B cell (primary cell): Measurements from ENCODE around the gene ZNF280D. TPM values are rescaled to one million over a fixed set of nuclear protein-coding genes. Genes with fewer than 3 reads are reported as not detected.

Experiments used
- ATAC-seq: fragments of 200-7000 bp; cut with Tn5 transposase; one replicate; pipeline ENCODE4 v1.10.0; 2021; ENCODE audit warnings: low read depth, mild to moderate bottlenecking, moderate number of reproducible peaks, moderate library complexity
- CTCF ChIA-PET: fragments of 350-600 bp; sonication (Branson Sonifier 250); formaldehyde crosslinking; loops from one replicate; lab custom pipeline; 2021; ENCODE audit warnings: antibody characterized with exemption, inconsistent platforms; lab: Charles Lee
- POLR2A ChIA-PET: fragments of 350-600 bp; sonication (Branson Sonifier 250); formaldehyde crosslinking; loops from one replicate; lab custom pipeline; 2021; ENCODE audit warnings: antibody characterized with exemption; lab: Charles Lee
- DNase-seq: peaks from one replicate; pipeline ENCODE4 v3.0.0; 2013
- H2AFZ ChIP-seq: 2 replicates; pipeline ENCODE4 v1.6.1; 2012; ENCODE audit warnings: mild to moderate bottlenecking, low read depth, low read length; ENCODE audit not compliant: insufficient read depth, poor library complexity, severe bottlenecking
- H3K27ac ChIP-seq, 2 donors: 1 replicate in 1 of 2; 2 replicates in 1 of 2; pipeline ENCODE4 v1.5.1; 2012 to 2013; ENCODE audit warnings: low read length in 2 of 2, mild to moderate bottlenecking in 2 of 2, moderate library complexity in 1 of 2
- H3K27me3 ChIP-seq, 4 experiments: fragments of 200-600 bp in 1 of 4; sonication (generic) in 1 of 4; replicated peaks in 1 of 4; 1 replicate in 2 of 4; 2 replicates in 2 of 4; pipeline versions ENCODE4 v1.6.1 to v1.7.0; 2013 to 2016; ENCODE audit warnings: low read length in 3 of 4, mild to moderate bottlenecking in 2 of 4, mixed read lengths in 1 of 4, moderate library complexity in 1 of 4; ENCODE audit not compliant: insufficient read depth in 4 of 4, control insufficient read depth in 3 of 4; ENCODE audit errors: control extremely low read depth in 1 of 4
- H3K36me3 ChIP-seq, 2 experiments: replicated peaks in 1 of 2; 1 replicate in 1 of 2; 2 replicates in 1 of 2; pipeline versions ENCODE4 v1.6.1 to v1.7.1; 2013; ENCODE audit warnings: low read length in 1 of 2; ENCODE audit not compliant: insufficient read depth in 2 of 2, control insufficient read depth in 1 of 2; ENCODE audit errors: control extremely low read depth in 1 of 2, extremely low read depth in 1 of 2
- H3K4me1 ChIP-seq, 2 donors: fragments of 200-600 bp in 1 of 2; sonication (generic) in 1 of 2; 1 replicate in 1 of 2; 2 replicates in 1 of 2; pipeline versions ENCODE4 v1.5.1 to v1.6.1; 2013 to 2017; ENCODE audit warnings: low read length in 2 of 2; ENCODE audit not compliant: control insufficient read depth in 2 of 2, insufficient read depth in 2 of 2
- H3K4me2 ChIP-seq: replicated peaks from 2 replicates; pipeline ENCODE3; 2012; ENCODE audit warnings: mild to moderate bottlenecking, low read depth, low read length; ENCODE audit not compliant: poor library complexity, severe bottlenecking
- H3K4me3 ChIP-seq, 5 experiments: fragments of 200-600 bp in 1 of 5; sonication (generic) in 1 of 5; 1 replicate in 3 of 5; 2 replicates in 2 of 5; pipeline versions ENCODE4 v1.5.1 to v1.7.0; 2011 to 2016; ENCODE audit warnings: low read length in 4 of 5, mild to moderate bottlenecking in 4 of 5, low read depth in 2 of 5, control low read depth in 1 of 5, moderate library complexity in 1 of 5; ENCODE audit not compliant: insufficient read depth in 1 of 5; ENCODE audit errors: control extremely low read depth in 1 of 5, extremely low read depth in 1 of 5
- H3K79me2 ChIP-seq: fragments of 200-600 bp; sonication (generic); one replicate; pipeline ENCODE4 v1.6.0; 2016; ENCODE audit warnings: low read length; ENCODE audit not compliant: control insufficient read depth, insufficient read depth
- H3K9ac ChIP-seq: fragments of 200-600 bp; sonication (generic); 2 replicates; pipeline ENCODE4 v1.6.1; 2017; ENCODE audit warnings: mild to moderate bottlenecking, low read length, moderate library complexity
- H3K9me3 ChIP-seq, 3 donors: one replicate each; pipeline versions ENCODE4 v1.6.1 to v1.7.1; 2013; ENCODE audit warnings: low read length in 2 of 3; ENCODE audit not compliant: control insufficient read depth in 2 of 3, insufficient read depth in 1 of 3; ENCODE audit errors: control extremely low read depth in 1 of 3
- H4K20me1 ChIP-seq: 2 replicates; pipeline ENCODE4 v1.6.0; 2012; ENCODE audit warnings: mild to moderate bottlenecking, low read length; ENCODE audit not compliant: insufficient read depth, control insufficient read depth, poor library complexity, severe bottlenecking
- H3K27ac Mint-ChIP-seq: one replicate; pipeline ENCODE4 v1.8.0; 2021; ENCODE audit warnings: mixed read lengths
- H3K27me3 Mint-ChIP-seq: one replicate; pipeline ENCODE4 v1.8.0; 2021; ENCODE audit warnings: mixed read lengths
- H3K4me1 Mint-ChIP-seq: one replicate; pipeline ENCODE4 v1.8.0; 2021; ENCODE audit warnings: mixed read lengths
- H3K4me3 Mint-ChIP-seq: one replicate; pipeline ENCODE4 v1.8.0; 2021; ENCODE audit warnings: mixed read lengths
- H3K9me3 Mint-ChIP-seq: one replicate; pipeline ENCODE4 v1.8.0; 2022; ENCODE audit warnings: mixed read lengths; ENCODE audit not compliant: insufficient read depth
- CTCF ChIP-seq: fragments of 200-600 bp; IDR thresholded peaks from one replicate; pipeline ENCODE4 v1.8.0; 2022; ENCODE audit warnings: antibody characterized with exemption, mild to moderate bottlenecking
- EZH2 ChIP-seq: IDR thresholded peaks from 2 replicates; pipeline ENCODE4 v1.6.1; 2012; ENCODE audit warnings: borderline replicate concordance, low read depth, mild to moderate bottlenecking, moderate library complexity, low read length; ENCODE audit not compliant: insufficient read depth, poor library complexity, severe bottlenecking
- WGBS: methylation state at CpG from one replicate; pipeline ENCODE4 v1.1.5; 2013; ENCODE audit warnings: missing lambda C conversion rate; ENCODE audit not compliant: insufficient coverage; 5-methylcytosine and 5-hydroxymethylcytosine counted together
- intact Hi-C: fragments of 100-400 bp; cut with micrococcal nuclease; formaldehyde crosslinking; loops from one replicate; pipeline ENCODE4 v1.10.0; 2022
- polyA plus RNA-seq: library from polyadenylated mRNA; depleted of rRNA; stranded (reverse); fragments of >200 nt; gene quantifications from 2 replicates; pipeline ENCODE4 v1.2.3, GENCODE V29; 2012
- total RNA-seq, 2 donors: library from RNA; stranded (reverse); fragments of 120-200 nt in 1 of 2; gene quantifications; 1 replicate in 1 of 2; 2 replicates in 1 of 2; pipeline versions ENCODE4 v1.2.3 to v1.2.4, GENCODE V29; 2013 to 2022

Gene ZNF280D
- total and polyA plus RNA-seq, 2 donors (not counting 1 experiment from before 2014, with no cell fraction given) = 14.7 to 68.3 TPM

- H3K9me3 ChIP-seq = peaks cover 0 to 12% (median 4%) of the 10 kb centered on the region in 3 donors
- H3K4me1 ChIP-seq = peaks cover 24 to 25% of the 10 kb centered on the region in 2 donors
- CTCF ChIA-PET = interaction anchor here (0.8 to 1.6 kb wide), 2 partner anchors 17 to 237 kb away, joined by 3 to 6 read pairs; no protein-coding TSS in a partner anchor
- H3K4me3 Mint-ChIP-seq = peak overlapping the region; percentile 94
- no peaks in the 10 kb centered on the region for H3K9me3 Mint-ChIP-seq
- no peak overlapping the region for H3K27ac ChIP-seq
- no peak for ATAC-seq
- H3K9ac ChIP-seq = peak overlapping the region; percentile 87
- peak overlapping the region in 1 of 5 experiments; percentile 84 for H3K4me3 ChIP-seq
- H4K20me1 ChIP-seq = no peaks in the 10 kb centered on the region
- POLR2A ChIA-PET = interaction anchor here (1.4 to 2.3 kb wide), 2 partner anchors 154 to 184 kb away, joined by 3 to 7 read pairs; partner anchors contain the start of gene TCF12
- peaks cover 29% of the 10 kb centered on the region for H3K4me1 Mint-ChIP-seq
- no peaks in the 10 kb centered on the region for H3K27me3 ChIP-seq
- peaks cover 32% of the 10 kb centered on the region for H3K79me2 ChIP-seq
- peak overlapping the region; percentile 22 for H3K27ac Mint-ChIP-seq
- peaks cover 0 to 2% of the 10 kb centered on the region in 2 experiments for H3K36me3 ChIP-seq
- H2AFZ ChIP-seq = peak overlapping the region; percentile 94
- 90% methylated on average over 8 of the region's 9 CpGs for WGBS
- H3K4me2 ChIP-seq = peak overlapping the region; percentile 91
- intact Hi-C loops = loop anchor here (5.0 kb wide), 4 partner anchors 68 to 568 kb away; no protein-coding TSS in a partner anchor
- DNase-seq = peak; percentile 45
- TF ChIP-seq CTCF (no peak), EZH2 (no peak)
- no peaks in the 10 kb centered on the region for H3K27me3 Mint-ChIP-seq
Measured at GRCh38 chr15:56734013-56734635, 815 bp upstream of the ZNF280D start.

- Mint-ChIP-seq H3K4me3 (peak overlapping the region; percentile 94), H3K27ac (peak overlapping the region; percentile 92), H3K9me3 (no peaks in the 10 kb centered on the region), H3K27me3 (no peaks in the 10 kb centered on the region), H3K4me1 (peaks cover 36% of the 10 kb centered on the region)
- POLR2A ChIA-PET = interaction anchor here (0.8 to 2.3 kb wide), 2 partner anchors 14 to 186 kb away, joined by 3 to 7 read pairs; partner anchors contain the start of gene TCF12
- TF ChIP-seq EZH2 = no peak
- TF ChIP-seq CTCF = no peak
- CTCF ChIA-PET = interaction anchor here (0.9 to 1.6 kb wide), 2 partner anchors 236 to 795 kb away, joined by 4 to 6 read pairs; no protein-coding TSS in a partner anchor
- peak overlapping the region; percentile 94 for H2AFZ ChIP-seq
- no peaks in the 10 kb centered on the region for H3K27me3 ChIP-seq
- peaks cover 0 to 12% (median 4%) of the 10 kb centered on the region in 3 donors for H3K9me3 ChIP-seq
- ATAC-seq = no peak
- 1% methylated on average over 7 of the region's 8 CpGs for WGBS
- H3K4me2 ChIP-seq = peak overlapping the region; percentile 91
- no peak for DNase-seq
- peak overlapping the region; percentile 87 for H3K9ac ChIP-seq
- peaks cover 24 to 25% of the 10 kb centered on the region in 2 donors for H3K4me1 ChIP-seq
- H3K79me2 ChIP-seq = peaks cover 43% of the 10 kb centered on the region
- no peaks in the 10 kb centered on the region for H4K20me1 ChIP-seq
- peaks cover 0 to 2% of the 10 kb centered on the region in 2 experiments for H3K36me3 ChIP-seq
- peak overlapping the region; percentile 65 to 92 (median 83) for H3K4me3 ChIP-seq
- intact Hi-C loops = loop anchor here (1.0 to 5.0 kb wide), 8 partner anchors 14 to 974 kb away; partner anchors contain the start of genes POLR2M and TCF12
- H3K27ac ChIP-seq = peak overlapping the region; percentile 59 to 83
Measured at GRCh38 chr15:56732886-56733135, 498 bp downstream of the ZNF280D start.
